Colonic mucosa (tissue), 4 donors: ENCODE measurements around the gene TP53AIP1. TPM values are rescaled to one million over a fixed set of nuclear protein-coding genes. Genes with fewer than 3 reads are reported as not detected.

Source experiments
- DNase-seq: peaks from one replicate; pipeline ENCODE4 v3.0.0-alpha.2; 2020
- H3K27ac ChIP-seq: fragments of 200-600 bp; one replicate; pipeline ENCODE4 v1.8.0; 2021
- H3K27me3 ChIP-seq: fragments of 200-600 bp; one replicate; pipeline ENCODE4 v1.8.0; 2021
- H3K36me3 ChIP-seq: fragments of 200-600 bp; one replicate; pipeline ENCODE4 v1.8.0; 2021
- H3K4me1 ChIP-seq: fragments of 200-600 bp; one replicate; pipeline ENCODE4 v1.8.0; 2021; ENCODE audit warnings: mild to moderate bottlenecking
- H3K4me3 ChIP-seq: fragments of 200-600 bp; one replicate; pipeline ENCODE4 v1.8.0; 2021
- H3K9ac ChIP-seq, 2 donors: one replicate each; pipeline ENCODE4 v1.7.0; 2013; ENCODE audit warnings: control low read depth in 2 of 2, low read depth in 2 of 2, low read length in 2 of 2
- H3K9me3 ChIP-seq: fragments of 200-600 bp; one replicate; pipeline ENCODE4 v1.8.0; 2021
- CTCF ChIP-seq: fragments of 200-600 bp; IDR thresholded peaks from one replicate; pipeline ENCODE4 v1.8.0; 2022; ENCODE audit warnings: antibody characterized with exemption, mild to moderate bottlenecking
- intact Hi-C: fragments of 100-400 bp; cut with DNase I; formaldehyde crosslinking; loops from one replicate; pipeline ENCODE4 v1.14.1; 2022
- total RNA-seq, 2 donors: library from RNA; stranded (reverse); fragmentation: NEBNext Ultra II Directional in 1 of 2; extraction: Animal tissue kit (Norgen Biotek cat#: 25700) in 1 of 2; gene quantifications; one replicate each; pipeline ENCODE4 v1.2.1, GENCODE V29; 2021
- donor health status: healthy.
- donor health status: DM: no; HTN: no; CAD: no.
- donor health status: DM: no; HTN: no; CAD: no.

The TP53AIP1 gene
- total RNA-seq, 2 donors from 2014 or later, result 0.12 to 0.19 TPM

GRCh38 chr11:128889657-128890213, 52.9 kb downstream of the TP53AIP1 start:
- H3K27me3 ChIP-seq, result peaks cover 23% of the 10 kb centered on the region
- intact Hi-C loops, result loop anchor here (10.0 kb wide), 1 partner anchor 225 kb away; no protein-coding TSS in a partner anchor
- H3K4me1 ChIP-seq, result peaks cover 6% of the 10 kb centered on the region
- no peak overlapping the region for H3K4me3 ChIP-seq
- no peaks in the 10 kb centered on the region for H3K9me3 ChIP-seq
- no peaks in the 10 kb centered on the region for H3K36me3 ChIP-seq
- TF ChIP-seq CTCF, result no peak
- H3K27ac ChIP-seq, result no peak overlapping the region
- H3K9ac ChIP-seq, result no peak overlapping the region
- DNase-seq, result no peak

- intact Hi-C loops, result loop anchor here (10.0 kb wide), 1 partner anchor 226 kb away; no protein-coding TSS in a partner anchor
- Histone ChIP-seq H3K27me3 (peaks cover 23% of the 10 kb centered on the region), H3K36me3 (no peaks in the 10 kb centered on the region), H3K9ac (no peak overlapping the region), H3K4me1 (peaks cover 6% of the 10 kb centered on the region), H3K9me3 (no peaks in the 10 kb centered on the region), H3K4me3 (no peak overlapping the region), H3K27ac (no peak overlapping the region)
- no peak for DNase-seq
- TF ChIP-seq CTCF, result no peak
Measured at GRCh38 chr11:128888034-128888985, 54.4 kb downstream of the TP53AIP1 start.

GRCh38 chr11:128886406-128887124, 56.1 kb downstream of the TP53AIP1 start:
- TF ChIP-seq CTCF, result peak; percentile 16
- Histone ChIP-seq H3K27ac (no peak overlapping the region), H3K27me3 (peaks cover 18% of the 10 kb centered on the region), H3K36me3 (no peaks in the 10 kb centered on the region), H3K4me3 (no peak overlapping the region), H3K9me3 (no peaks in the 10 kb centered on the region), H3K4me1 (peaks cover 6% of the 10 kb centered on the region), H3K9ac (no peak overlapping the region)
- intact Hi-C loops, result loop anchor here (10.0 kb wide), 1 partner anchor 228 kb away; no protein-coding TSS in a partner anchor
- peak; percentile 32 for DNase-seq

Other genes starting within 250 kb of the TP53AIP1 start
- 1 to 10 TPM; 5.3 to 6.6 TPM for gene FLI1, start 248.8 kb downstream of the TP53AIP1 start, total RNA-seq
- gene KCNJ1, start 75.6 kb downstream of the TP53AIP1 start, total RNA-seq, result not detected
- under 1 TPM; 0.15 to 0.66 TPM for gene KCNJ5, start 51.5 kb downstream of the TP53AIP1 start, total RNA-seq
- 10 to 100 TPM; 52.6 to 65.7 TPM for gene ARHGAP32, start 249.5 kb upstream of the TP53AIP1 start, total RNA-seq